K562 (cell line): ENCODE measurements around the gene SLC25A45. TPM values are rescaled to one million over a fixed set of nuclear protein-coding genes. Genes with fewer than 3 reads are reported as not detected.
A peak's percentile ranks its signal among the peaks of the same experiment; 100 is the strongest.

Source experiments
- ATF1 ChIP-seq, 2 experiments: fragments of 450-650 bp in 1 of 2; IDR thresholded peaks; 2 replicates each; pipeline ENCODE4 v1.6.1; 2016; ENCODE audit warnings: missing compliant biosample characterization in 1 of 2, missing genetic modification characterization in 1 of 2
- CREB3L1 ChIP-seq: fragments of 450-650 bp; IDR thresholded peaks from 2 replicates; pipeline ENCODE4 v1.6.1; 2014; ENCODE audit warnings: low read depth, mild to moderate bottlenecking, moderate library complexity, borderline replicate concordance
- FOSL1 ChIP-seq: fragments of 200-800 bp; sonication (Bioruptor generic); conservative IDR thresholded peaks from 2 replicates; pipeline ENCODE4 v1.6.1; 2016; ENCODE audit warnings: missing genetic modification characterization, missing compliant biosample characterization
- FOXP4 ChIP-seq: sonication (generic); formaldehyde crosslinking; IDR thresholded peaks from 2 replicates; pipeline ENCODE4 v1.8.0; 2022; ENCODE audit warnings: mild to moderate bottlenecking, missing genetic modification reagents, borderline replicate concordance
- RBM25 ChIP-seq: fragments of 200-400 bp; formaldehyde crosslinking; IDR thresholded peaks from 2 replicates; pipeline ENCODE4 v1.6.1; 2018; ENCODE audit warnings: low read length, low read depth, moderate library complexity; ENCODE audit not compliant: severe bottlenecking
- REST ChIP-seq, 2 experiments: fragments of 450-650 bp; formaldehyde crosslinking in 1 of 2; IDR thresholded peaks; 2 replicates each; pipeline versions ENCODE4 v1.4.0 to v1.6.1; 2014 to 2020; ENCODE audit warnings: mild to moderate bottlenecking in 2 of 2, borderline replicate concordance in 1 of 2, low read depth in 1 of 2
- polyA plus RNA-seq, 8 experiments: library from polyadenylated mRNA; depleted of rRNA in 4 of 8; stranded (reverse) in 5 of 8; unstranded in 3 of 8; fragments of >200 nt; fragmentation: Nextera tagmentation in 2 of 8; fragmentation: Illumina TruSeq in 1 of 8; extraction: Ambion mirVana in 2 of 8; extraction: Trizol in 1 of 8; gene quantifications; 2 replicates each; pipeline versions ENCODE4 v1.2.1 to v1.2.3, GENCODE V29; 2011 to 2014; ENCODE audit warnings: inconsistent platforms in 1 of 8, missing spikeins in 1 of 8
- total RNA-seq, 7 experiments: library from RNA; depleted of rRNA in 6 of 7; stranded (reverse); fragments of >200 nt in 6 of 7; fragmentation: Illumina TruSeq in 2 of 7; extraction: Trizol in 2 of 7; gene quantifications; 2 replicates each; pipeline versions ENCODE4 v1.2.1 to v1.2.3, GENCODE V29; 2011 to 2021; ENCODE audit warnings: low replicate concordance in 1 of 7
- TF ChIP-seq, protein P1 (sequence below): fragments of 250-450 bp; sonication (Bioruptor Pico); IDR thresholded peaks from 2 replicates; pipeline ENCODE4 v1.8.0; 2021; ENCODE audit warnings: moderate library complexity, mild to moderate bottlenecking, inconsistent platforms
- TF ChIP-seq, protein P2 (sequence below): fragments of 450-650 bp; IDR thresholded peaks from 2 replicates; pipeline ENCODE4 v1.6.1; 2016

SLC25A45 gene
- total and polyA plus RNA-seq, 9 of the 15 experiments (the other 6 are each of a cell fraction or from before 2014, with no cell fraction given): 0.15 to 2.3 (median 0.68) TPM

GRCh38 chr11:65366340-65366773 lies 16.1 kb downstream of the SLC25A45 start (continued):
- TF ChIP-seq CREB3L1: 0 out of 2 replicates have a peak, but pooled peaks have one; percentile 31
- TF ChIP-seq RBM25: no peak
- TF ChIP-seq, protein P1, sequence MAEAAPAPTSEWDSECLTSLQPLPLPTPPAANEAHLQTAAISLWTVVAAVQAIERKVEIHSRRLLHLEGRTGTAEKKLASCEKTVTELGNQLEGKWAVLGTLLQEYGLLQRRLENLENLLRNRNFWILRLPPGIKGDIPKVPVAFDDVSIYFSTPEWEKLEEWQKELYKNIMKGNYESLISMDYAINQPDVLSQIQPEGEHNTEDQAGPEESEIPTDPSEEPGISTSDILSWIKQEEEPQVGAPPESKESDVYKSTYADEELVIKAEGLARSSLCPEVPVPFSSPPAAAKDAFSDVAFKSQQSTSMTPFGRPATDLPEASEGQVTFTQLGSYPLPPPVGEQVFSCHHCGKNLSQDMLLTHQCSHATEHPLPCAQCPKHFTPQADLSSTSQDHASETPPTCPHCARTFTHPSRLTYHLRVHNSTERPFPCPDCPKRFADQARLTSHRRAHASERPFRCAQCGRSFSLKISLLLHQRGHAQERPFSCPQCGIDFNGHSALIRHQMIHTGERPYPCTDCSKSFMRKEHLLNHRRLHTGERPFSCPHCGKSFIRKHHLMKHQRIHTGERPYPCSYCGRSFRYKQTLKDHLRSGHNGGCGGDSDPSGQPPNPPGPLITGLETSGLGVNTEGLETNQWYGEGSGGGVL: no peak
- no peak for TF ChIP-seq FOXP4
- no peak for TF ChIP-seq FOSL1 (tag)
- no peak for TF ChIP-seq ATF1 (CRISPR knock-in tag; IDR thresholded peaks at IDR 0.05)
- TF ChIP-seq ATF1 (tag; IDR thresholded peaks at IDR 0.05): no peak
- peak; percentile 83; the same call in 1 of the 2 replicates for TF ChIP-seq REST (IDR thresholded peaks at IDR 0.05; ENCODE audit: borderline replicate concordance)
- no peak for TF ChIP-seq REST (CRISPR knock-in tag; IDR thresholded peaks at IDR 0.05; ENCODE audit: low read depth)
- TF ChIP-seq, protein P2, sequence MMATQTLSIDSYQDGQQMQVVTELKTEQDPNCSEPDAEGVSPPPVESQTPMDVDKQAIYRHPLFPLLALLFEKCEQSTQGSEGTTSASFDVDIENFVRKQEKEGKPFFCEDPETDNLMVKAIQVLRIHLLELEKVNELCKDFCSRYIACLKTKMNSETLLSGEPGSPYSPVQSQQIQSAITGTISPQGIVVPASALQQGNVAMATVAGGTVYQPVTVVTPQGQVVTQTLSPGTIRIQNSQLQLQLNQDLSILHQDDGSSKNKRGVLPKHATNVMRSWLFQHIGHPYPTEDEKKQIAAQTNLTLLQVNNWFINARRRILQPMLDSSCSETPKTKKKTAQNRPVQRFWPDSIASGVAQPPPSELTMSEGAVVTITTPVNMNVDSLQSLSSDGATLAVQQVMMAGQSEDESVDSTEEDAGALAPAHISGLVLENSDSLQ: 0 out of 2 replicates have a peak, but pooled peaks have one; percentile 13
